Left ventricle myocardium superior (tissue), 1 donor: ENCODE data around the gene SAMM50. TPM values are rescaled to one million over a fixed set of nuclear protein-coding genes. Genes with fewer than 3 reads are reported as not detected.

Experiments
- ATAC-seq: fragments of 200-7000 bp; cut with Tn5 transposase; one replicate; pipeline ENCODE4 v1.9.1; 2020; ENCODE audit warnings: mild to moderate bottlenecking, moderate library complexity
- DNase-seq: peaks from one replicate; pipeline ENCODE4 v3.0.0-alpha.2; 2020
- intact Hi-C: fragments of 100-400 bp; cut with micrococcal nuclease; formaldehyde crosslinking; loops from one replicate; pipeline ENCODE4 v1.11.0; 2022
- total RNA-seq: library from RNA; stranded (reverse); fragmentation: NEBNext Ultra II Directional; extraction: Animal tissue kit (Norgen Biotek cat#: 25700); gene quantifications from one replicate; pipeline ENCODE4 v1.2.1, GENCODE V29; 2021
- donor health status: DM: no; HTN: yes; CAD: no; lungs with severe emphysema.

Gene SAMM50
- total RNA-seq, 1 donor from 2014 or later, result 79.8 TPM

GRCh38 chr22:43944670-43945430, 10.4 kb upstream of the SAMM50 start:
- intact Hi-C loops, result no loop called here
- ATAC-seq, result no peak
- DNase-seq, result no peak

- ATAC-seq (peak; percentile 83), DNase-seq (peak; percentile 72)
- intact Hi-C loops, result no loop called here
Measured at GRCh38 chr22:43945632-43946383, 9.4 kb upstream of the SAMM50 start.

DNA sequence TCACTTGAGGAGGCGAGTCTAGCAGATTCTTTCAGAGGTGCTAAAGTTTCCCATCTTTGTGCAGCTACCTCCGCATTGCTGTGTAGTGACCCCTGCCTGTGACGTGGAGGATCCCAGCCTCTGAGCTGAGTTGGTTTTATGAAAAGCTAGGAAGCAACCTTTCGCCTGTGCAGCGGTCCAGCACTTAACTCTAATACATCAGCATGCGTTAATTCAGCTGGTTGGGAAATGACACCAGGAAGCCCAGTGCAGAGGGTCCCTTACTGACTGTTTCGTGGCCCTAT, 8.9 kb upstream of the SAMM50 start:
- intact Hi-C loops, result no loop called here
- no peak for ATAC-seq
- DNase-seq, result no peak

GRCh38 chr22:43948836-43949406, 6.3 kb upstream of the SAMM50 start:
- DNase-seq (no peak), ATAC-seq (no peak)
- intact Hi-C loops, result no loop called here

- ATAC-seq (no peak), DNase-seq (no peak)
- intact Hi-C loops, result no loop called here
Measured at GRCh38 chr22:43951391-43951790, 3.9 kb upstream of the SAMM50 start.

DNA sequence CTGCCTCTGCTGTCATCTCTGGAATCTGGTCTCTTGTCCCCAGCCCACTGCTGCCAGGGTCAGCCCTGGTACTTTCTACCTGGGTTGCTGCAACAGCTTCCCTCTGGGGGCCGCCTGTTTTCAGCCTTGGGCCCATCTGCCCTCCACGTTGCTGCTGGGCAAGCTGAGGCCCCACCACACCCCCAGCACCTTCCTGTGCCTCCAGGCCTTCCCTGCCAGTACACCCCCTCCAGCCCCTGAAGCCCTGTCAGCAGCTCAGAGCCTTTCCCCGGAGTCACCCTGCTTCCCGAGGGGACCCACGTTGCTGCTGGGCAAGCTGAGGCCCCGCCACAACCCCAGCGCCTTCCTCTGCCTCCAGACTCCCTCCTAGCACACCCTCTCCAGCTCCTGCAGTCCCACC, 3.3 kb upstream of the SAMM50 start:
- intact Hi-C loops, result no loop called here
- ATAC-seq (no peak), DNase-seq (no peak)

- ATAC-seq, result no peak
- no peak for DNase-seq
- intact Hi-C loops, result no loop called here
Measured at GRCh38 chr22:43953988-43954785, 1.1 kb upstream of the SAMM50 start.

GRCh38 chr22:43955883-43956782, 891 bp downstream of the SAMM50 start:
- intact Hi-C loops, result no loop called here
- ATAC-seq (no peak), DNase-seq (no peak)

DNA sequence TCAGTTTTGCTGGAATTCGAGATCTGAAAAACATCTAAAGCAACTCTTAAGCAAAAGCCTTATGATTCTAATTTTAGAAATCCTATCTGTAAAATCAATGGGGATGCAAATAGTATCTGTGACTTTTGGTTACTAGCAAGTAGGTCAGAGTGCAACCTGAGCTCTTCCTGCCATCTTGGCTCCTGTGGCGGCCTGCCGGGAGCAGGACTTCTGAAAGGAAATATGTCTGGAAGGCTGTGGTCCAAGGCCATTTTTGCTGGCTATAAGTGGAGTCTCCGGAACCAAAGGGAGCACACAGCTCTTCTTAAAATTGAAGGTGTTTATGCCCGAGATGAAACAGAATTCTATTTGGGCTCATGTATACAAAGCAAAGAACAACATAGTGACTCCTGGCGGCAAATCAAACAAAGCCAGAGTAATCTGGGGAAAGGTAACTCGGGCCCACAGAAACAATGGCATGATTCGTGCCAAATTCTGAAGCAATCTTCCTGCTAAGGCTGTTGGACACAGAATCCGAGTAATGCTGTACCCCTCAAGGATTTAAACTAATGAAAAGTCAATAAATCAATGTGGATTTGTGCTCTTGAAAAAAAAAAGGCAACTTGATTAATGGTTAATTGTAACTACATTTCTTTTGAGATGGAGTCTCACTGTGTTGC, 1.7 kb downstream of the SAMM50 start:
- intact Hi-C loops, result no loop called here
- DNase-seq, result no peak
- no peak for ATAC-seq

GRCh38 chr22:43957871-43958270, 2.6 kb downstream of the SAMM50 start:
- intact Hi-C loops, result no loop called here
- DNase-seq, result no peak

GRCh38 chr22:43964314-43964857, 9.1 kb downstream of the SAMM50 start:
- intact Hi-C loops, result no loop called here
- no peak for DNase-seq
- ATAC-seq, result no peak

More at GRCh38 chr22:43957871-43958270, 2.6 kb downstream of the SAMM50 start:
- no peak for ATAC-seq

GRCh38 chr22:43967069-43967468, 11.8 kb downstream of the SAMM50 start:
- intact Hi-C loops, result no loop called here
- ATAC-seq (no peak), DNase-seq (no peak)

- DNase-seq (no peak), ATAC-seq (no peak)
- intact Hi-C loops, result no loop called here
Measured at GRCh38 chr22:43968614-43969013, 13.4 kb downstream of the SAMM50 start.

GRCh38 chr22:43969021-43969878, 14.0 kb downstream of the SAMM50 start:
- ATAC-seq, result no peak
- intact Hi-C loops, result no loop called here

GRCh38 chr22:43969989-43970755, 14.9 kb downstream of the SAMM50 start:
- intact Hi-C loops, result no loop called here
- DNase-seq (no peak), ATAC-seq (peak; percentile 40)

More at GRCh38 chr22:43969021-43969878, 14.0 kb downstream of the SAMM50 start:
- DNase-seq, result no peak

- intact Hi-C loops, result no loop called here
- DNase-seq, result no peak
- ATAC-seq, result no peak
Measured at GRCh38 chr22:43971112-43971511, 15.9 kb downstream of the SAMM50 start.
